IgD-negative memory B cell (primary cell): ENCODE measurements around the gene CWC15. TPM values are rescaled to one million over a fixed set of nuclear protein-coding genes. Genes with fewer than 3 reads are reported as not detected.
"Not testable (repeated sequence)": the region's sequence is repeated elsewhere in the genome, so short reads cannot be mapped to it uniquely, and the experiment has no call there.

Source experiments
- H3K27ac Mint-ChIP-seq, 3 donors: one replicate each; pipeline ENCODE4 v1.8.0; 2020 to 2022; ENCODE audit warnings: mild to moderate bottlenecking in 3 of 3, mixed read lengths in 3 of 3, moderate library complexity in 1 of 3
- H3K27me3 Mint-ChIP-seq: one replicate; pipeline ENCODE4 v1.8.0; 2021; ENCODE audit warnings: mixed read lengths
- H3K36me3 Mint-ChIP-seq: one replicate; pipeline ENCODE4 v1.8.0; 2020; ENCODE audit warnings: mild to moderate bottlenecking, mixed read lengths
- H3K4me1 Mint-ChIP-seq, 3 donors: one replicate each; pipeline ENCODE4 v1.8.0; 2020 to 2022; ENCODE audit warnings: mixed read lengths in 3 of 3, mild to moderate bottlenecking in 1 of 3
- H3K4me3 Mint-ChIP-seq, 4 donors: one replicate each; pipeline ENCODE4 v1.8.0; 2020 to 2022; ENCODE audit warnings: mild to moderate bottlenecking in 4 of 4, mixed read lengths in 4 of 4, moderate library complexity in 3 of 4
- H3K9me3 Mint-ChIP-seq, 3 donors: one replicate each; pipeline ENCODE4 v1.8.0; 2020 to 2021; ENCODE audit warnings: mixed read lengths in 3 of 3, mild to moderate bottlenecking in 1 of 3
- polyA plus RNA-seq: library from polyadenylated mRNA; unstranded; fragments of 300-500 nt; fragmentation: Illumina TruSeq; gene quantifications from one replicate; pipeline ENCODE4 v1.2.3, GENCODE V29; 2021

CWC15 gene
- polyA plus RNA-seq, result 56.3 TPM

GRCh38 chr11:94973099-94973968 lies at the start of gene CWC15, which contains the start of gene KDM4D:
TSS of gene CWC15 (minus strand) at chr11:94973556. CDS start at chr11:94972185, 1,371 bp downstream.
TSS of gene KDM4D (plus strand) at chr11:94973709. CDS start at chr11:94997373, 23,664 bp downstream.
- Mint-ChIP-seq H3K27me3 (no peaks in the 10 kb centered on the region), H3K4me3 (peak within 1 kb of the TSS; percentile 96 to 100 (median 98)), H3K9me3 (no peaks in the 10 kb centered on the region), H3K36me3 (peaks cover 6% of the 10 kb centered on the region), H3K27ac (peak within 1 kb of the TSS; percentile 80 to 100 (median 97)), H3K4me1 (peaks cover 3 to 21% (median 16%) of the 10 kb centered on the region in 3 donors)

GRCh38 chr11:95021468-95021867 lies 48.1 kb upstream of the CWC15 start:
- not testable (repeated sequence) for H3K4me1 Mint-ChIP-seq, H3K36me3 Mint-ChIP-seq, H3K27me3 Mint-ChIP-seq, H3K27ac Mint-ChIP-seq, H3K9me3 Mint-ChIP-seq, H3K4me3 Mint-ChIP-seq

GRCh38 chr11:95016139-95016538 lies 42.8 kb upstream of the CWC15 start:
- no peaks in the 10 kb centered on the region for H3K4me1 Mint-ChIP-seq
- no peaks in the 10 kb centered on the region for H3K9me3 Mint-ChIP-seq
- H3K27ac Mint-ChIP-seq, result no peak overlapping the region
- no peaks in the 10 kb centered on the region for H3K36me3 Mint-ChIP-seq
- peaks cover 4% of the 10 kb centered on the region for H3K27me3 Mint-ChIP-seq
- no peak overlapping the region for H3K4me3 Mint-ChIP-seq

GRCh38 chr11:95014184-95014821 lies 40.9 kb upstream of the CWC15 start:
- H3K9me3 Mint-ChIP-seq, result no peaks in the 10 kb centered on the region
- no peak overlapping the region for H3K27ac Mint-ChIP-seq
- no peaks in the 10 kb centered on the region for H3K36me3 Mint-ChIP-seq
- H3K4me1 Mint-ChIP-seq, result no peaks in the 10 kb centered on the region
- H3K27me3 Mint-ChIP-seq, result peaks cover 6% of the 10 kb centered on the region
- H3K4me3 Mint-ChIP-seq, result no peak overlapping the region

- Mint-ChIP-seq H3K36me3 (no peaks in the 10 kb centered on the region), H3K27me3 (peaks cover 12% of the 10 kb centered on the region), H3K4me1 (no peaks in the 10 kb centered on the region)
Measured at GRCh38 chr11:95011376-95011775, 38.0 kb upstream of the CWC15 start.

GRCh38 chr11:95005642-95006041 lies 32.3 kb upstream of the CWC15 start:
- H3K4me3 Mint-ChIP-seq, result no peak overlapping the region
- H3K9me3 Mint-ChIP-seq, result no peaks in the 10 kb centered on the region
- H3K27me3 Mint-ChIP-seq, result peaks cover 10% of the 10 kb centered on the region
- no peaks in the 10 kb centered on the region for H3K4me1 Mint-ChIP-seq
- H3K27ac Mint-ChIP-seq, result no peak overlapping the region
- no peaks in the 10 kb centered on the region for H3K36me3 Mint-ChIP-seq

More at GRCh38 chr11:95011376-95011775, 38.0 kb upstream of the CWC15 start:
- no peak overlapping the region for H3K4me3 Mint-ChIP-seq
- H3K27ac Mint-ChIP-seq, result no peak overlapping the region
- no peaks in the 10 kb centered on the region for H3K9me3 Mint-ChIP-seq

GRCh38 chr11:95003716-95004115 lies 30.4 kb upstream of the CWC15 start:
- H3K27ac Mint-ChIP-seq, result no peak overlapping the region
- H3K36me3 Mint-ChIP-seq, result no peaks in the 10 kb centered on the region
- no peaks in the 10 kb centered on the region for H3K4me1 Mint-ChIP-seq
- no peaks in the 10 kb centered on the region for H3K9me3 Mint-ChIP-seq
- H3K4me3 Mint-ChIP-seq, result no peak overlapping the region
- H3K27me3 Mint-ChIP-seq, result peaks cover 8% of the 10 kb centered on the region

GRCh38 chr11:94998285-94998684 lies 24.9 kb upstream of the CWC15 start:
- no peak overlapping the region for H3K27ac Mint-ChIP-seq
- no peaks in the 10 kb centered on the region for H3K36me3 Mint-ChIP-seq
- no peak overlapping the region for H3K4me3 Mint-ChIP-seq
- no peaks in the 10 kb centered on the region for H3K4me1 Mint-ChIP-seq
- no peaks in the 10 kb centered on the region for H3K9me3 Mint-ChIP-seq
- no peaks in the 10 kb centered on the region for H3K27me3 Mint-ChIP-seq

- no peaks in the 10 kb centered on the region for H3K27me3 Mint-ChIP-seq
- H3K9me3 Mint-ChIP-seq, result no peaks in the 10 kb centered on the region
- no peak overlapping the region for H3K4me3 Mint-ChIP-seq
- H3K27ac Mint-ChIP-seq, result no peak overlapping the region
- H3K4me1 Mint-ChIP-seq, result no peaks in the 10 kb centered on the region
- H3K36me3 Mint-ChIP-seq, result no peaks in the 10 kb centered on the region
Measured at GRCh38 chr11:94997437-94997836, 24.1 kb upstream of the CWC15 start.

GRCh38 chr11:94993400-94993943 lies 20.1 kb upstream of the CWC15 start:
- Mint-ChIP-seq H3K4me3 (no peak overlapping the region), H3K4me1 (no peaks in the 10 kb centered on the region), H3K27ac (no peak overlapping the region), H3K9me3 (no peaks in the 10 kb centered on the region), H3K27me3 (peaks cover 8% of the 10 kb centered on the region), H3K36me3 (no peaks in the 10 kb centered on the region)

GRCh38 chr11:94988748-94989147 lies 15.4 kb upstream of the CWC15 start:
- Mint-ChIP-seq H3K36me3 (no peaks in the 10 kb centered on the region), H3K9me3 (no peaks in the 10 kb centered on the region), H3K4me3 (no peak overlapping the region), H3K27me3 (peaks cover 8% of the 10 kb centered on the region), H3K27ac (no peak overlapping the region), H3K4me1 (no peaks in the 10 kb centered on the region)

GRCh38 chr11:94987378-94987777 lies 14.0 kb upstream of the CWC15 start:
- no peak overlapping the region for H3K27ac Mint-ChIP-seq
- no peaks in the 10 kb centered on the region for H3K9me3 Mint-ChIP-seq
- H3K27me3 Mint-ChIP-seq, result peaks cover 8% of the 10 kb centered on the region
- no peaks in the 10 kb centered on the region for H3K4me1 Mint-ChIP-seq
- no peaks in the 10 kb centered on the region for H3K36me3 Mint-ChIP-seq
- H3K4me3 Mint-ChIP-seq, result no peak overlapping the region

GRCh38 chr11:94975599-94975998 lies 2.2 kb upstream of the CWC15 start:
- Mint-ChIP-seq H3K4me1 (peaks cover 3 to 19% (median 14%) of the 10 kb centered on the region in 3 donors), H3K27ac (no peak overlapping the region), H3K9me3 (no peaks in the 10 kb centered on the region), H3K36me3 (peaks cover 7% of the 10 kb centered on the region), H3K27me3 (no peaks in the 10 kb centered on the region), H3K4me3 (peak overlapping the region in 1 of 4 donors; percentile 96)

- Mint-ChIP-seq H3K9me3 (no peaks in the 10 kb centered on the region), H3K4me3 (peak overlapping the region; percentile 96 to 100 (median 98)), H3K36me3 (peaks cover 5% of the 10 kb centered on the region), H3K4me1 (peaks cover 3 to 21% (median 16%) of the 10 kb centered on the region in 3 donors), H3K27me3 (no peaks in the 10 kb centered on the region), H3K27ac (peak overlapping the region in 2 of 3 donors; percentile 71 to 80)
Measured at GRCh38 chr11:94974178-94974577, 822 bp upstream of the CWC15 start.

GRCh38 chr11:94972700-94973098 lies 657 bp downstream of the CWC15 start:
- Mint-ChIP-seq H3K4me3 (peak overlapping the region; percentile 96 to 100 (median 98)), H3K36me3 (peaks cover 6% of the 10 kb centered on the region), H3K9me3 (no peaks in the 10 kb centered on the region), H3K27me3 (no peaks in the 10 kb centered on the region), H3K27ac (peak overlapping the region; percentile 55 to 94 (median 59)), H3K4me1 (peaks cover 3 to 21% (median 16%) of the 10 kb centered on the region in 3 donors)
